ENCODE results near the gene RAB1B.

- no peak for TF ChIP-seq CTCF (conservative IDR thresholded peaks at IDR 0.05 in 1 of 2, IDR thresholded peaks at IDR 0.05 in 1 of 2; ENCODE audit: extremely low read depth in 1 of 2, insufficient read depth in 1 of 2, low read depth in 1 of 2, low read length in 2 of 2)
- TF ChIP-seq EZH2 (IDR thresholded peaks at IDR 0.05; ENCODE audit: borderline replicate concordance, low read length): no peak
Measured at GRCh38 chr11:66285250-66285947, 17.0 kb downstream of the RAB1B start.
